Hindlimb muscle (tissue), 1 donor: ENCODE measurements around the gene PTPRM. TPM values are rescaled to one million over a fixed set of nuclear protein-coding genes. Genes with fewer than 3 reads are reported as not detected.

ENCODE experiments used
- DNase-seq: peaks from one replicate; pipeline ENCODE4 v3.0.0-alpha.2; 2013
- polyA plus RNA-seq: library from polyadenylated mRNA; unstranded; fragments of 120-200 nt; gene quantifications from one replicate; pipeline ENCODE4 v1.2.1, GENCODE V29; 2013; ENCODE audit not compliant: insufficient read length

Gene PTPRM
- polyA plus RNA-seq, 1 donor = 80.2 TPM

DNA sequence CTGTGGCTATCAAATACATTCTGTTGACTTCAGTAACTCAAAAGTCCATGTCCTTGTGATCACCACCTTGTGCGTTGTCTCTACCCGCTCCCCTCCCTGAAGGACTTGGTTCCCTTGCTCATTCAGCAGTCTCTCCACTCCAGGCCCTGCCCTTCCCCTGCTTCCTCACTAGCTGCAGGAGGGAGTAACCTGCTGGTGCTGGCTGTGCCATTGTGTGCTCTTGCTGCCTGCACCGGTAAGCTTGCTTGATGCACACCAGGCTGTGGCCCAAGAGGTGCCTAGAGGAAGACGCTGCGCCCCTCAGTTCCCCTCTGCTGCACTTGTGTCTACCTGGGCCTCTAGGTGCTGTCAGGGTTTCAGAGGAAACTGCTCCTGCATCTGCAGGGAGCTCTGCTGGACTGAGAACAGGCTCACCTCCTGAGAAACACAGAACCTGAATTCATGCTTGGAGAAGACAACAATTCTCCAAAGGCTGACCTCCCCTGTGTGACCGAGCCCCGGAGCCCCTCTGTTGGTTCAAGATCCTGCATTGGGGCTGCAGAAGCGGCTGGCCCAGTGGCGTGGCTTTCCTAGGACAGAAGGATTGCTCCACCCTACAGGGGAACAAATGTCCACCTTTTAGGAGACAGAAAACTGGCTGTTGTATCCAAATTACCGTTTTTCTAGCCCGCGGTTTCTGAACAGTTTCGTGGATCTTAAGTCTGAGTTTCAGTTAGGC is 33.6 kb downstream of the PTPRM start:
- no peak for DNase-seq

DNA sequence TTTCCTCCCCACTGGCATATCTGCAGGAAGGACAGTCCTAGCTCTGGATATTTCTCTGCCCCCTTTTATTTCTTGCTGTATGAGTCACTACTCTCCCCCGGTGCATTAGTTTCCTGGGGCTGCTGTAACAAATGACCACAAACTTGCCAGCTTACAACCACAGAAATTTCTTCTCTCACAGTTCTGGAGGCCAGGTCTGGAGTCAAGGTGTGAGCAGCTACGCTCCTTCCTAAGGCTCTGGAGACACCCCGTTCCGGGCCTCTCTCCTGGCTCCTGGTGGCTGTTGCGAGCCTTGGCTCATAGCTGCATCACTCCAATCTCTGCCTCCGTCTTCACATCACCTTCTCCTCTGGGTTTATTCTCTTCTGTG is 34.1 kb downstream of the PTPRM start:
- no peak for DNase-seq

DNA sequence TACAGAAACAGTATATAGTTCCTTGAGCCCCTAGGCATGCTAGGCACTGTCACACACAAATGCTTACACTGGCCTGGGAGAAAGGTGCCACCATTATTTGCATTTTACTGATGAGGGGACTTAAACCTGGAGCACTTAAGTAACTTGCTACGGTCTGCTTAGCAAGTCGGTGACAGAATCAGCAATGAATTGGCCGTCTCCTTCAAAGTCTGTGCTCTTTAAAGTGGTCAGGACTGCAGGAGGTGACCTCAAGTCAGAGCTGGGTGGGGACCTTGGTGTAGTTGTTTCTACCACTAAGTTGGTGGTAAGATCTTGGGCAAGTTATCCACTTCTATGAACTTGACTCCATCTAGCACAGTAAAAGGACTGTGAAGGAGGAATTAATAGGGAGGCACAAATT is 34.8 kb downstream of the PTPRM start:
- DNase-seq = no peak

DNA sequence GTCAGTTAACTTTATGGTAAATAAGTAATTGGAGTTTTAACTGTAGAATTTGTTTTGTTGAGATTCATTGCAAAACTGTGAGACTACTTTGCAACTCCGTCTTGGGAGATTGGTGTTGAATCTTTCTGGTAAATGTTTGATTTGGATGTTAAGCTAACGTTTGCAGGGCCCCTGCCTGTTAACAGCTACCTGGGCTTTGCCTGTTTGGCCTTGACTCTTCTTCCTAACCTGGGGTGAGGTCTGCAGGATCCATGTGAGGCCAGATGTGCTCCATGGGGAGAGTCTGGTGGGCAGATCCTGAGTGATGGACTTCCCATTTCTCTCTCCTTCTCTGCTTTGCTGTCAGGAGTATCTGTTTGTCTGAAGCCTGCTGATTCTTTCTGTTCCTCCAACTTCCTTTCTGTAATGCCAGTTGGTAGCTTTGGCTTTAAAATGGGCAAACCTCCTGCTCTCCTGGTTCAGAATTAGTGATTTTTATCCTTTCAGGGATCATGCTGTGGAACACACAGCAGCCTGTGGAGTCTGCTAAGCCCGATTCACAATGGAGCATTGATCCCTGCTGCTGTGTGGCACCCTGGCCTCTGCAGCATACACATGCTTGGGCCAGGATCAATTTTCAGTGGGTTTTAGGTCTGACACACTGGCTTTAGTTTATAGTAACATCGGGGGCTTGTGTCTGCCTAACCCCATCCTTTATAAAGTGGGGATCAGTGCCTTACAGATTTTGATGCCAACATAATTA is 36.3 kb downstream of the PTPRM start:
- DNase-seq = no peak

DNA sequence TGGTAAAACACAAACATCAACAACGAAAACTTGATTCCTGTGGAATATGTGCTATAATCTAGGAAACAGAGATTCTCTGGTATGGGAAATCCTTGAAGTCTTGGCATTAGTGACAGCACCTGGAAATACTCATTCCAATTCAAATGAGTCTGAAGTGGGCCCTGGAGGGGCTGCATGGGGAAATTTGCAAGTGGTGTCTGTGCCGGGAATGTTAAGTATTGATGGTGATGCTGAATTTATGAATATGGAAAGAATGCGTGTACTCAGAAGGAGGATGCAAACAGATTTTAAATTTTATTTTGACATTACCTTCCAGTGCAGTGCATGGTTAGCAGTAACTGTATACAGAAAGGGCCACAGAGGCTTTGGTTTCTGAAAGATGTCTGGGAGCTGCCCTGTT is 37.2 kb downstream of the PTPRM start:
- DNase-seq = no peak

DNA sequence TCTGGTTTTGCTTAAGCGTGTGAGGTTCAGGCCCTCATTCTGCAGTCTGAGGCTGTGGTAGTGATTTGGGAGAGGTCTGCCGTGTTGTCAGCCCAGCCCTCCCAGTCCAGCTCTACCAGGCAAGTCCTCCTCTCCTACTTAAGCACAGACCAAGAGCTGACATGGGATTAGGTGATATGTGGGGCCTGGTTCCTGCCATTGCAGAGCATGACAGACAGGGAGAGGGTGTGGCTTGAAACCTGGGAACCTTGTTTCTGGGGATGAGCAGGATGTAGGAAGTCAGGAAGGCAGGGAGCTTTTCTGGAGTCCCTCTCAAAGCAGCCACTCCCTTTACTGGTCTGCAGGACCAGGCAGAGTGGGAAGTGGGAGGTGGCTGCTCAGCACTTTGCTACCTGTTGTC is 38.6 kb downstream of the PTPRM start:
- no peak for DNase-seq

DNA sequence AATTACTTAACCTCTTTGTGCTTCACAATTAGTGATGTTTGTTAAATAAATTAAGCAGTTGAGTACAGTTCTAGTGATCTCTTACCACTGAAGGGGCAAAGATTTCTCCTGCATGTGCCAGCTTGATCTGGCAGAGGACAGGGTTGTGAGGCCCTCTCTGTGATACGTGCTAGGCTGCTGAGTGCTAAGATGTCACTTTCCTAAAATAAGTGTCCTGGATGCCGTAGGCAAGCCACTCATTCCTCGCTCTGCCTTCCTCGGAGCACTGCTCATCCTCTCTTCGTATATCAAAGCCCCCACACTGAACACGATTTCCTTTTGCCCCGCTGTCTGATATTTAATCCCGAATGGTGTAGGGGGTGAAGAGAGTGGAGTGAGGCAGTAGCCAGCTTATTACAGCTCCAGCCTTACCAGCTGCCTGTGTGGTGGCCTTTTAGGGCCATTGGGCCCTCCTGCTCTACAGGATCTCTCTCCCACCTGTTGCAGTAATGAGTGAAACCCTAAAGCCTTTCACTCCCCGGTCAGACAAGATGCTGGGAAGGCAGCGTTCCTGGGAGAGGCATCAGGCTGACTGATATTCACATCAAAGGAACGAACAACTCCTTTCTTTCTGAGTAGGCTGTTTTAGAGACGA is 40.5 kb downstream of the PTPRM start:
- DNase-seq = no peak

DNA sequence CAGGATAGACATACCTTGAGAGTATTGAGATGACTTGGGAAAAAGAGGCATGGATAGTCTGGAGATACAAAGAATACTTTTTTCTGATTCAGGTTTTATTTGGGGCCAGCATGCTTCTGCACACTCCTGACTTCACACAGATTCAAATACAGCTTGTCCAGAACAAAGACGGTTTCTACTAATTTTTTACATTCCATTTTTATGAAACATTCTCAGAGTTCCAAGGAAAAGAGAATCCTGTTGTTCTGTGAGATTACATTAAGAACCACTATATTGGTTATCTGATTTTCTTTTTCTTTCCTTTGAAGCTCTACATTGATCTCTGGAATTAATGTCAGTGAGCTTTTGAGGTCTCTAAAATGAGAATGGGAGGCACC is 41.0 kb downstream of the PTPRM start:
- DNase-seq = no peak

DNA sequence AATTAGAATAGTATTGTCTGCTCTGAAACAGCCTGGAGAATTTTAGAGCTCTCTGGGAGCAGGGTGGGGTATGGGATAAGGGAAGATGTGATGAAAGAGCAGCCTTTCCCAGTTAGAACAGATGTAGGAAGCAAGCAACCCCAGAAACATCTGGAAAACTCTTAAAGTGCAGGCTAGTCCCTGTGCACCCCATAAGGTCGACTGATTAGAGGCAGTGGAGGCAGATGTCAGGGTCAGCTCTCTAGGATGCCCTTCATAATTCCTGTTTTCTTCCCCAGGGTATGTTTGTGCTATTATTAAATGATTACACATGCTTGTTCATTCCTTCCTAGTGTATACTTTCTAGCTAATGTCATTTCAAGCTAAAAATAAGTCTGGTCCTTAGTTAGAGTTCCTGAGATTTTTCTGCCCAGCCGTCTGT is 41.7 kb downstream of the PTPRM start:
- DNase-seq = peak; percentile 45

DNA sequence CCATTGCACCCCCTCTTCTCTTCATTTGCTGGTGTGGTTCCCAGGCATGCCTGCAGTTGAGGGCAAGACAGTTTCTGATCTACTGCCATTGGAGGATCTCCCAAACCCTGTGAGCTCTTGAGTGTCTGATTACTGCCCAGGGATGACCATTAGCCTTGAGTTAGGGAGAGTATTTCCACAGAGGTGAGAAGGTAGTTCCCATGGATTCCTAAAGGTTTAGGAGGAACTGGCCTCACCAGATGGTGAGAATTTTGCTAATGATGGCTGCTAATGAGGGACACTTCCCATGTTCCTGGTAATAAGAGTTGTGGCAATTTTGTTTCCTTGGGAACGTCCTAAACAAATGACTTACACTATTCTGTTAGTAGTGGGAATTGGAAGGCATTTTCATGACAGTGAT is 42.5 kb downstream of the PTPRM start:
- no peak for DNase-seq

DNA sequence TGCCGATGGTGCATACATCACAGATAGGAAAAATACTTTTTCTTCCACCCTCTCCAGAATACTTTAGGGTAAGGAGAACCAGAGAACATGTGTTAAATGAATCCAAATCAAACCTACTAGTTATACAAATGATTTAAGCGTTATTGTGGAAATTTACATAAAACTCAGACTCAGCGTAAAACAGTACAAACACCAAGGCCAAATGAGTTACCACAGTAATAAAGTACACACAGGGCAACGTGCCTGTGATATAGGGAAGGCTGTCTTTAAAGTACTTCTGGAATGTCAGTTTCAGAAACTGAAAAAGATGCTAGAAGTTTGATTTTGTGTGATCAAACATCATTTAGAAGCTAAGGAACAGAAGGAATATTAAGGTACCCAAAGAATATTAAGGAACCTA is 46.9 kb downstream of the PTPRM start:
- DNase-seq = no peak

DNA sequence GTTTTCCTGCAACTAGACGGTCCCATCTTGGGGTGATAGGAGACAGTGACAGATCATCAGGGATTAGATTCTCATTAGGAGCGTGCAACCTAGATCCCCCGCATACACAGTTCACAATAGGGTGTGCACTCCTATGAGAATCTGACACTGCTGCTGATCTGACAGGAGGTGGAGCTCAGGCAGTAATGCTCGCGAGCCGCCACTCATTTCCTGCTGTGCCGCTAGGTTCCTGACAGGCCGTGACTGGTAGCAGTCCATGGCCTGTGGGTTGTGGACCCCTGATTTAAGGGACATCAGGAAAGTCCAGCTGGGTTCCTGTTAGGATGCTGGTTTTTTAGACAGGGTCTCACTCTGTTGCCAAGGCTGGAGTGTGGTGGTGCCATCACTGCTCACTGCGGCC is 48.7 kb downstream of the PTPRM start:
- DNase-seq = no peak

DNA sequence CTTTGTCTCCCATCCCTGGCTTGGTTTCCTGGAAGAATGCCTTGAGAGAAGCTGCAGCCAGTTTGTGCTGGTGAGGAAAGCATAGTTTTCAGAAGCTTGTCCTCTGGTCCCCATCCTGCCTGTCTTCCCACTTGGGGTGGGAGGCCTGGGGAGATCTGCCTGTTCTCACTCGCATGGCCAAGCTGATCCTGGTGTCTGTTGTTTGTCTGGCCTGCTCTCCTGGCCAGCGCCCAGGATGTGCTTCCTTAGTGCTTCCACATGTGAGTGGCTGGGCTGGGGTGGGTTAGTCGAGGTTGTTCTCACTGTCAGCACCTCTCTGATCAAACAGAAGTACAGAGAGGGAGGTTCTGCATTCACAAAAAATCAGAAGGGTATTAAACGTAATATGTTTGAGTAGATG is 49.5 kb downstream of the PTPRM start:
- peak; percentile 43 for DNase-seq

DNA sequence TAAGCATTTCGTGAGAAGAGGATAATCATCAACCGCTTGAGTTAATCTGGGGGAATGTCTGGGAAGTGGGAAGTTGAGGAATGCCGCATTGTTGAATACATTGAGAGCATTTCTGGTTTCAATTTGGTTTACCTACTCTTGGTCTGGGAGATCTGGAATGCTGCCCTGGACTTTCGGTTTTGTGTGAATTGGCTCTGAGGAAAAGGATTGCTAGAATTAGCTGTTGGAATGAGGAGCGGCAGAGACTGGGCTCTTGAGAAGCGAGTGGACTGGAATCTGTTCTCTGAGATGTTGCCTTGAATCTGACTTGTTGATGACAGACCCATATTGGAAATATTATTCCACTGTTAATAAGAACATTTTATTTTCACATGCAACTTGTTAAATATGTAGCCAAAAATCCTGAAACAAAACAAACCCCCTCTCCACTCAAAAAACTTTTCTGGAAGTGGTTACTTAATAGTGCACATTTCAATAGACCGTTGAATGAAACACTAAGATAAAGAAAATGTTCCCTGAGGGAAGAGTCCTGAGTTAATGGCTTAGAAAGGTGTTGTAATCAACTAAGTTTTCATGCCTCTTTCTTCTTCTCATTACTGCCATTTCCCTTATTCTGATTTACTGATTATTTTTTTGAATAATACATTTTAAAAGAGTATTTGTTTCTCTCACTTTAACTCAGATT is 50.8 kb downstream of the PTPRM start:
- DNase-seq = peak; percentile 63

DNA sequence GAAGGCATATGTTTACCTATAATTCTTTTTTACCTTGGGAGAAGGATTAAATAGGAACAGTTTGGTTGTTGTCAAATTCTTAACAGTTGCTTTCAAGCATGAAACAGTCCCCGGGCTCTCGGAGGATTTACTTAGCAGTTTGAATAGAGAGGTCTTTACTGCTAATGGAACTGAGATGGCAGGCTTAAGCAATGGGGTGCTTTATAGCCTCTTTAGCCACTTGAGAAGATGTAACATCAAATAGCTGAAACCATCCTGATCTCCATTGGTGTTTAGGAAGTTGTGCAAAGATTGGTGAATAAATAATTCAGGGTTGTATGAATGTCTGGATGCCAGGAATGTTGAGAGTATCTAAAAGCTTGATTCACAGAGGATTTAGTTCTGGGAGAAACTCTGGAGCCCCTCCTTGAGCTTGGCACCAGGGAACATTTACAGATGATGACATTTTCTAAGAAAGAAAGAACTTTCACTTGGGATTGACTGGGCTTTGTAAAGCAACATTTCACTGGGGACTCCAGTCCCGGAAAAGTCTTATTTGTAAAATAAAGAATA is 51.9 kb downstream of the PTPRM start:
- DNase-seq = no peak

DNA sequence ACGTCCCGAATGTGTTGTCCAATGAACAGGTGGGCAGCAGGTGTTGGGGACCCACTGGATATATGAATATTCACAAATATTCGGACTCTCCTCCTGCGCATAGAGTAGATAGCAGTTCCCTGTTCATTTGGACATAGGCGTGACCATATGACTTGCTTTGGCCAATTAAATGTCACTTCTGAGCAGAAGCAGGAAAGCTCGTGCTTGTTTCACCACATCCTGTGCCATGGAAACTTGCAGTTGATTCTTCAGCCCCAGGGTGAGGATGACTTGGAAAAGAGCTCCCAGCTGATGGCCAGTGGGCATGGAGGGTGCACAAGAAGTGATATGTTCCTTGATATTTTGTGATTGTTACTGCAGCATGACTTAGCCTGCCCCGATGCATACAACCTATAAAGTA is 52.6 kb downstream of the PTPRM start:
- no peak for DNase-seq

DNA sequence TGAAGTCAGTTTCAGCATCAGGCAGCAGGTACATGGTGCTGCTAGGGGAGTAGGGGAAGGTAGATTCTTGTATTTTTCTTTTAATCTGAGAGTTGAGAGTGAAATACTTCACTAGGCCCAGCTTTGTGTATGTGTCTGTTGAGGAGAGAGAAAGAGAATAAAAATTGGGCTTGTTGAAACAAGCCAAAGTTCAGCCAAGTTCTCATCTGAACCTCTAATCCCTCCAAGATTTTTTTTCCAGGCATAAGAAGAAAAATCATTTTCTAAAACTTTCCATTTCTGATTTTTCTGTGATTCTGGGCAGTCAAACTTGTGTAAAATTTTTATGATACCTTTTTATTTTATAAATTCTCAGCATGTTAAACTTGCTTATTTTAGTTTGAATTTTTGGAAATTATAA is 55.6 kb downstream of the PTPRM start:
- DNase-seq = peak; percentile 49

DNA sequence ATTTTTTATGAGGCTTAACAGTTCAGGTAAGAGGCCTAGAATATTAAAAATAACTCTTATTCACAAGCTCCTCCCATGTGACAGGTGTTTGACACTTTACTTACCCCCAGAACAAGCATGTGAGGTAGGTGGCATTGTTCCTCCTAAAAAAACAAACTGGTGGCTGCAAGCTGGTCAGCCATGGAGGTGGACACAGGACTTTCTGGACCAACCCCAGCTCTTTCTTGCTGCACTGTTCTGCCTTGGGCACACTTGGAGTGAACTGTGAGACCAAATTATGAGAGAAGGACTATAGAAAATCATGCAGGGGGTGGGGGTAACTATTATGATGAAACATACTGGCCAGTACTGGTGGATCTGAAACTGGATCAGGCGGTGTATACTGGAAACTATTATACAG is 56.6 kb downstream of the PTPRM start:
- DNase-seq = no peak

DNA sequence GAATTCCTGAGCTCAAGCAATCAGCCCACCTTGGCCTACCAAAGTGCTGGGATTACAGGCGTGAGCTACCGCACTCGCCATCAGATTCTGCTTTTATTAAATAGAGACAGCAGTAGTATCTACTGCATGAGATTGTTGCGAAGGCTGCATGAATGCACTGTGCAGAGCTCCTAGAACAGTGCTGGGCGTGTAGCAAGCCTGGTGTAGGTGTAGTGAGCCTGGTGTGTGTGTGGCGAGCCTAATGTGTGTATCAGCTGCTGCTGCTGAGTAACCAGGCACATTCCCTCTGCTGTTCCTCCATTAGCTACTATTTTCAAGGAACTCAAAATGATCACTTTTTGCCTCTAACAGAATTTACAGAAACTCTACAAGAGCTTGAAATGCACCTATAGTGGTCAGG is 57.6 kb downstream of the PTPRM start:
- DNase-seq = no peak

DNA sequence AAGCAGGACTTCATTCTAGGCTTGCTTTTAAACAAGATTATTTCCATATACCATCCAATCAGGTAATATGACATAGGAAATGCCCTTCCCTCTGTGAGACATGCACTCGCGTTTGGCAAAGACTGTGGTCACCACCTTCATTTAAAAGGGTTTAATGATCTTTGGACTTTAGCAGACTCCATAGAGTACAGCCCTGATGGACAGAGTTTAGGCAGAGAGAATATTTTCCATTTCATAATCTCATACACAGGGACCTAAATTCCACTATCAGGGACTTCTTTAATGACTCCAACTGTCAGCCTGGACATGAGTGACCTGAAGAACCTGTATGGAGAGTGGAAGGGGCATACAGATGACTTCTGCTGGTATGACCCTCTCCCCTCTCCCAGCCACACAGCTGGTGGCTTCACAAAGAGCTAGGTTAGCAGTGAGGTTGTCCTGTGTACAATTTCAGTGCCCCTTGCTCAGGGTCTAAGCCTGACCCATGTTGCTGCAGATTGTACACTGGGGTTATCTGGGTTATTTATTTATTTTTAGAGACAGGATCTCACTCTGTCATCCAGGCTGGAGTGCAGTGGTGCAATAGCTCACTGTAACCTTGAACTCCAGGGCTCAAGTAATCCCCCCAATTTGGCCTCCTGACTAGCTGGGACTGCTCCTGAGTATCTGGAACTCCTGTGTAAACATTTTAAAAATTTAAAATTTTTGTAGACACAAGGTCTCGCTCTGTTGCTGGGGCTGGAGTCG is 59.2 kb downstream of the PTPRM start:
- no peak for DNase-seq

DNA sequence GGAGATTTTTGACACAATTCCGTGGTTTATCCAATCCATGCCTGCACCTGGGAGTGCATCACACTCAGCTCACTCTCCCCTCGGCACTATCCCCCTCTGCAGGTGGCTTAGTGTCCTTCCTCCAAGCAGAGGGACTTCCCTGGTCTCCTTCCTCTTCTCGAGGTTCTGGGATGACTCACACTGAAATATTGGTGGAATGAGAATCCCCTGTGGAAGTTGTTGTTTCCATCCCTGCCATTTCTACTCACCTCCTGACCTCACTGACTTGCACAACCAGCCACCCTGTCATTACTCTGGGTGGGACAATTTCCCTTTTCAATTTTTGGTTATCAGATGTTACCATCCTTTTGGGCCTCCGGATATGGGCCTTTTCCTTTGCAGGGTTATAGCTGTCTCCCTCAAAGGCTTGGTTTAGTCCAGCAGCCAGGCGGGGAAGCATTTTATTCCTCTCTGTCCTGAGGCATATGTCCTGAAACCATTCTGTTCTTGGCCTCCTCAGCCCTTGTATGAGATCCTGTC is 59.9 kb downstream of the PTPRM start:
- DNase-seq = no peak

DNA sequence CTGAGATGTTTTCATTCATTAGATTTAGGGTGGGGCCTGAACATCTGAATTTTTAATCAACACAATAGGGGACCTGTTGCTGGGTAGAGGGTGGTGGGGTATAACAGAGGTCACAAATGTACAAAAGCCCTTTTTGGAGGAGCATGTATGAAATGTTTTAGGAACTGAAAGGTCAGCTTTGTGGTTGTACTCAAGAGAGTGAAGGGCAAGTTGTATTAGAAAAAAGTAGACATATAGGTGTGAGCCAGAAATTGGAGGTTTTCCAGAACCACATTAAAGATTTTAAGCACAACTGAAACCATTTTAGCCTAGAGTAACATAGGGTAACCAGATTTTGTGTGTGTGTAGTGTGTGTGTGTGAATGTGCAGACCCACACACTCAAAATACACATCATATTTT is 62.3 kb downstream of the PTPRM start:
- DNase-seq = no peak
